Measurements from ENCODE around the gene DNASE1L2. TPM values are rescaled to one million over a fixed set of nuclear protein-coding genes. Genes with fewer than 3 reads are reported as not detected.

DNASE1L2 gene
- total RNA-seq, 2 experiments from 2014 or later, result 6.6 to 9.8 TPM

DNA sequence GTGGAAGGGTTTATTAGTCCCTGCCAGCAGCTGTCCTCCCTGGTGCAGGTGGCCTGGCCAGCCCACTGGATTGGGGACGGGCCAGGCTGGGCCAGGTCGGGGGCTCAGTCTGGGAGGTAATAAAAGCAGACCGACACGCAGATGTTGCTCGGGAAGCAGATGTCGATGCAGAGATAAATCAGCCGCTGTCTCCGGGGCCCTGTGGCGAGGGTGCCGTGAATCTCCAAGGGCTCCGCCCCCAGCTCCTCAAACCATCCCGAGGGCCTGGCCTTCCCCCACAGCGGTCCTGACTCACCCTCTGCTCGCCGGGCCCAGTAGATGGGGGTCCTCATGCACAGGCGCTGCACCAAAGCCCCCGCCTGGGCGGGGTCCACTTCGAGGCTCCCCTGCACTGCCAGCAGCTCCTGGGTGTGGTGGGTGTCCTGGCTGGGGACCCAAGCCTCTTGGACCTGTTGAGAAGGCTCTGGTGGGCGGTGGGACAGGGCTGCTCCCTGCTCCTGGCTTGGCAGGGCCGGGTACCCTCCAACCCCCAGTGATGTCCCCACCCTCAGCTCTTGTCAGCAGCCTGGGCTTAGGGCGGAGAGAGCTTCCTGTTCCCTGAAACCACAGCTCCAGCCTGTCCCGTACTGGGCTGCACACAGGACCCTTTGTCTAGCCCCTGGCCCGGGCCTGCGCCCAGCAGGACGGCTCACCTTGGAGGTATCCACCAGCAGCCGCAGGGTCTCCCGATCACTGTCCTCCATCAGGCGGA lies 26.8 kb upstream of the DNASE1L2 start:
- no peak overlapping the region for H3K27ac ChIP-seq (ENCODE audit: low read depth, low read length, poor library complexity, severe bottlenecking)

GRCh38 chr16:2210009-2210332 lies 26.3 kb upstream of the DNASE1L2 start:
- H4K20me1 ChIP-seq (ENCODE audit: insufficient read depth, low read length), result peaks cover 13% of the 10 kb centered on the region; the same call in 1 of the 2 replicates
- no TSS peak for BruUV-seq (replicated peaks)
- H3K36me3 ChIP-seq (ENCODE audit: insufficient read depth, low read length), result peaks cover 46% of the 10 kb centered on the region
- H3K4me3 ChIP-seq (ENCODE audit: low read depth, low read length, poor library complexity, severe bottlenecking), result no peak overlapping the region
- ChIA-PET CTCF (ENCODE audit: unreplicated experiment) (no interaction called here), POLR2A (no interaction called here)
- H3K9me2 ChIP-seq (ENCODE audit: insufficient read depth, low read length), result no peaks in the 10 kb centered on the region
- intact Hi-C loops (cut with micrococcal nuclease; ENCODE audit: unreplicated experiment), result no loop called here
- no peaks in the 10 kb centered on the region for H3K9me3 ChIP-seq (ENCODE audit: low read length)
- TF ChIP-seq CTCF (conservative IDR thresholded peaks at IDR 0.05; ENCODE audit: low read length), result no peak
- no peak for TF ChIP-seq EZH2phosphoT487 (IDR thresholded peaks at IDR 0.05; ENCODE audit: borderline replicate concordance, low read depth, low read length)
- peaks cover 26% of the 10 kb centered on the region for H3K4me1 ChIP-seq (ENCODE audit: insufficient read depth, low read length, poor library complexity, severe bottlenecking)
- H3K4me2 ChIP-seq (ENCODE audit: low read length), result no peak overlapping the region
- H3K27ac ChIP-seq (ENCODE audit: low read depth, low read length, poor library complexity, severe bottlenecking), result no peak overlapping the region
- no peak overlapping the region for H2AFZ ChIP-seq (ENCODE audit: low read length)
- no peak for DNase-seq (ENCODE audit: low spot score)
- peaks cover 26% of the 10 kb centered on the region; the same call in 1 of the 2 replicates for H3K79me2 ChIP-seq (ENCODE audit: insufficient read depth, low read depth, low read length)

More for the DNA sequence above, 26.8 kb upstream of the DNASE1L2 start:
- no peak overlapping the region for H3K4me2 ChIP-seq (ENCODE audit: low read length)
- H4K20me1 ChIP-seq (ENCODE audit: insufficient read depth, low read length), result peaks cover 13% of the 10 kb centered on the region; the same call in 1 of the 2 replicates
- no TSS peak for BruUV-seq (replicated peaks)
- no peak overlapping the region for H3K4me3 ChIP-seq (ENCODE audit: low read depth, low read length, poor library complexity, severe bottlenecking)
- intact Hi-C loops (cut with micrococcal nuclease; ENCODE audit: unreplicated experiment), result no loop called here
- H3K79me2 ChIP-seq (ENCODE audit: insufficient read depth, low read depth, low read length), result peaks cover 26% of the 10 kb centered on the region; the same call in 1 of the 2 replicates
- ChIA-PET POLR2A (no interaction called here), CTCF (ENCODE audit: unreplicated experiment) (no interaction called here)
- no peaks in the 10 kb centered on the region for H3K9me3 ChIP-seq (ENCODE audit: low read length)
- no peak for DNase-seq (ENCODE audit: low spot score)
- H3K4me1 ChIP-seq (ENCODE audit: insufficient read depth, low read length, poor library complexity, severe bottlenecking), result peaks cover 31% of the 10 kb centered on the region
- TF ChIP-seq CTCF (conservative IDR thresholded peaks at IDR 0.05; ENCODE audit: low read length) (no peak), EZH2phosphoT487 (IDR thresholded peaks at IDR 0.05; ENCODE audit: borderline replicate concordance, low read depth, low read length) (no peak)
- H3K36me3 ChIP-seq (ENCODE audit: insufficient read depth, low read length), result peaks cover 46% of the 10 kb centered on the region
- no peak overlapping the region for H2AFZ ChIP-seq (ENCODE audit: low read length)
- H3K9me2 ChIP-seq (ENCODE audit: insufficient read depth, low read length), result no peaks in the 10 kb centered on the region

Measured in OCI-LY7 (cell line).